OCI-LY1 (cell line): Measurements from ENCODE around the gene NYAP1.

Experiments
- H2AFZ ChIP-seq: fragments of 200-600 bp; sonication (generic), shearing (Covaris generic); 2 replicates; pipeline ENCODE4 v1.6.0; 2014; ENCODE audit warnings: antibody characterized with exemption, mild to moderate bottlenecking, low read length
- H3F3A ChIP-seq: fragments of 200-600 bp; sonication (generic), shearing (Covaris generic); 2 replicates; pipeline ENCODE4 v1.6.0; 2014; ENCODE audit warnings: mild to moderate bottlenecking, antibody characterized with exemption, low read length, moderate library complexity; ENCODE audit not compliant: insufficient read depth
- H3K27ac ChIP-seq: fragments of 200-600 bp; sonication (generic); 2 replicates; pipeline ENCODE4 v1.5.1; 2014; ENCODE audit warnings: low read length, mixed run types, mild to moderate bottlenecking, low read depth; ENCODE audit not compliant: poor library complexity, severe bottlenecking
- H3K27me3 ChIP-seq: fragments of 200-600 bp; sonication (generic); 2 replicates; pipeline ENCODE4 v1.6.0; 2014; ENCODE audit warnings: antibody characterized with exemption, mild to moderate bottlenecking, low read length, moderate library complexity; ENCODE audit not compliant: insufficient read depth
- H3K36me3 ChIP-seq: fragments of 200-600 bp; sonication (generic); 2 replicates; pipeline ENCODE4 v1.6.1; 2014; ENCODE audit warnings: mild to moderate bottlenecking, antibody characterized with exemption, low read length, moderate library complexity, mixed read lengths; ENCODE audit not compliant: insufficient read depth
- H3K4me1 ChIP-seq: fragments of 200-600 bp; sonication (generic); 2 replicates; pipeline ENCODE4 v1.5.1; 2014; ENCODE audit warnings: mild to moderate bottlenecking, low read length, moderate library complexity; ENCODE audit not compliant: insufficient read depth, severe bottlenecking
- H3K4me2 ChIP-seq: fragments of 200-600 bp; sonication (generic), shearing (Covaris generic); 2 replicates; pipeline ENCODE4 v1.6.1; 2014; ENCODE audit warnings: low read length
- H3K4me3 ChIP-seq: fragments of 200-600 bp; sonication (generic); 2 replicates; pipeline ENCODE4 v1.5.1; 2014; ENCODE audit warnings: low read length, low read depth, mild to moderate bottlenecking, mixed read lengths; ENCODE audit not compliant: poor library complexity, severe bottlenecking
- H3K79me2 ChIP-seq: fragments of 200-600 bp; shearing (Covaris generic); 2 replicates; pipeline ENCODE4 v1.6.1; 2016; ENCODE audit warnings: mixed run types, low read length, mixed read lengths; ENCODE audit not compliant: insufficient read depth
- H3K9ac ChIP-seq: fragments of 200-600 bp; sonication (generic), shearing (Covaris generic); 2 replicates; pipeline ENCODE4 v1.6.1; 2014; ENCODE audit warnings: mild to moderate bottlenecking, low read length, mixed read lengths
- H3K9me2 ChIP-seq: fragments of 200-600 bp; sonication (generic), shearing (Covaris generic); 2 replicates; pipeline ENCODE4 v1.6.1; 2014; ENCODE audit warnings: low read depth, mild to moderate bottlenecking, low read length, mixed read lengths
- H3K9me3 ChIP-seq: fragments of 200-600 bp; shearing (Covaris generic); 2 replicates; pipeline ENCODE4 v1.6.1; 2014; ENCODE audit warnings: low read length, mixed read lengths
- H4K20me1 ChIP-seq: fragments of 200-600 bp; sonication (generic), shearing (Covaris generic); 2 replicates; pipeline ENCODE4 v1.6.0; 2016; ENCODE audit warnings: mild to moderate bottlenecking, low read length; ENCODE audit not compliant: insufficient read depth
- EZH2 ChIP-seq: fragments of 200-600 bp; sonication (generic), shearing (Covaris generic); IDR thresholded peaks from 2 replicates; pipeline ENCODE4 v1.8.0; 2017; ENCODE audit warnings: borderline replicate concordance, mixed run types, mild to moderate bottlenecking, antibody characterized with exemption, low read length, moderate library complexity, mixed read lengths
- TF ChIP-seq, protein P1 (sequence below): fragments of 200-600 bp; sonication (generic), shearing (Covaris generic); IDR thresholded peaks from 2 replicates; pipeline ENCODE4 v1.5.1; 2017; ENCODE audit warnings: mild to moderate bottlenecking, antibody characterized with exemption, low read length, moderate library complexity, mixed read lengths

Gene NYAP1

DNA sequence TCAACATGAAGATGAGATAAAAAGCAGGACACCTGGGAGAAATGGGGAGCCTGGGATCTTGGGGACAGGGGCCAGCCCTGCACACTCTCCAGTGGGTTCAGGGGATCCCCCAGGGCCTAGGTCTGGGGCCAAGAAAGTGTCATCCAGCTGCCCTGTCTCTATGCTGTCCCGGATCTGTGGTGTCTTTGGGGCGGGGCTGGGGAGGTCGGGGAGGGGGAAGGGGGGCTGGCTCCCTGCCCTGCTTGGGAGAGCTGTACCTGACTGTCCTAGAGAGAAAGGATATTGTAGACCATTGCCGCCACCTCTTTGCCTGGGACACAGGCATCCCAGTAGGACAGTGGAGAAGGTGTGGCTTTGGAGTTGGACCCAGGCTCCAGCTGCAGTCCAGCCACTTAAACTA is 12.7 kb upstream of the NYAP1 start:
- H3K9ac ChIP-seq, result no peak overlapping the region
- no peaks in the 10 kb centered on the region for H3K9me3 ChIP-seq
- no peaks in the 10 kb centered on the region for H3K27me3 ChIP-seq
- no peak overlapping the region for H2AFZ ChIP-seq
- no peaks in the 10 kb centered on the region for H3K9me2 ChIP-seq
- no peak overlapping the region for H3K27ac ChIP-seq
- H3K79me2 ChIP-seq, result no peaks in the 10 kb centered on the region
- no peaks in the 10 kb centered on the region for H3F3A ChIP-seq
- TF ChIP-seq, protein P1, sequence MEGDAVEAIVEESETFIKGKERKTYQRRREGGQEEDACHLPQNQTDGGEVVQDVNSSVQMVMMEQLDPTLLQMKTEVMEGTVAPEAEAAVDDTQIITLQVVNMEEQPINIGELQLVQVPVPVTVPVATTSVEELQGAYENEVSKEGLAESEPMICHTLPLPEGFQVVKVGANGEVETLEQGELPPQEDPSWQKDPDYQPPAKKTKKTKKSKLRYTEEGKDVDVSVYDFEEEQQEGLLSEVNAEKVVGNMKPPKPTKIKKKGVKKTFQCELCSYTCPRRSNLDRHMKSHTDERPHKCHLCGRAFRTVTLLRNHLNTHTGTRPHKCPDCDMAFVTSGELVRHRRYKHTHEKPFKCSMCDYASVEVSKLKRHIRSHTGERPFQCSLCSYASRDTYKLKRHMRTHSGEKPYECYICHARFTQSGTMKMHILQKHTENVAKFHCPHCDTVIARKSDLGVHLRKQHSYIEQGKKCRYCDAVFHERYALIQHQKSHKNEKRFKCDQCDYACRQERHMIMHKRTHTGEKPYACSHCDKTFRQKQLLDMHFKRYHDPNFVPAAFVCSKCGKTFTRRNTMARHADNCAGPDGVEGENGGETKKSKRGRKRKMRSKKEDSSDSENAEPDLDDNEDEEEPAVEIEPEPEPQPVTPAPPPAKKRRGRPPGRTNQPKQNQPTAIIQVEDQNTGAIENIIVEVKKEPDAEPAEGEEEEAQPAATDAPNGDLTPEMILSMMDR, result no peak
- TF ChIP-seq EZH2, result no peak
- H3K4me2 ChIP-seq, result no peak overlapping the region
- H4K20me1 ChIP-seq, result no peaks in the 10 kb centered on the region
- H3K4me3 ChIP-seq, result no peak overlapping the region
- H3K4me1 ChIP-seq, result peaks cover 13% of the 10 kb centered on the region
- peaks cover 30% of the 10 kb centered on the region for H3K36me3 ChIP-seq

DNA sequence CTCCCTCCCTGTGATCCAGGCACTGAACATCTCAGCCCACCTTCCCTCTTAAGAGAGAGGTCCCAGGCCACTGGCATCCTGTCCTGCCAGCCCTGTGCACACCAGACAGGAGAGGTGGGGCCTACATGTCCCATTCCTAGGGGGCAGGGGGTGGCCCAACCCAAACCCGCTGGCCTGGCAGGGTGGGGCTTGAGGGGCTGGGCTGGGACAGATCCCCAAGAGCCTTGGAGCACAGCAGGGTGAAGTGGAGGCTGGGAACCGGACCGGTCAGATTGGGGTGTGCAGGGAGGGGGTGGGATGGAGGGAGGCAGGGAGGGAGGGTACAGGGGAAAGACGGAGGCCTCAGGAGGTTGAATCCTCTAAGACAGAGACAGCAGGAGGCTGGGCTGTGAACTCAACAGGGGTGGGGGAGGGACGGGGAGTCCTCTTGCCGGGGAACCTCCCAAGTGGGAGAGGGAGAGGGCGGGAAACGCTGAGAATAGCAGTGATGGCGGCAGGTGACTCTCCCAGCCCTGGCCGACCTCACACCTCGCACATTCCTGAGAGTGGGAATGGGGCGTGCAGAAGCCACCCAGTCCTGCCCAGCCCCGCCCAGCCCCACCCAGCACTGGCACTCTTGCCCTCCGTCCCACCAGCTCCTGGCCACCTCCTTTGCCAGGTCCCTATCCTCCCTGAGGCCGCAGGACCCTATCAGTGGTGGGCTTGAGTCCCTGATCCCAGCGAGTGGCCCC is 11.4 kb upstream of the NYAP1 start:
- H2AFZ ChIP-seq, result no peak overlapping the region
- H3K4me3 ChIP-seq, result no peak overlapping the region
- H3K9me3 ChIP-seq, result no peaks in the 10 kb centered on the region
- H3K27me3 ChIP-seq, result no peaks in the 10 kb centered on the region
- H3K9me2 ChIP-seq, result no peaks in the 10 kb centered on the region
- no peaks in the 10 kb centered on the region for H3F3A ChIP-seq
- no peaks in the 10 kb centered on the region for H3K79me2 ChIP-seq
- H3K36me3 ChIP-seq, result peaks cover 25% of the 10 kb centered on the region
- peaks cover 25% of the 10 kb centered on the region for H3K4me1 ChIP-seq
- H4K20me1 ChIP-seq, result no peaks in the 10 kb centered on the region
- TF ChIP-seq EZH2, result no peak
- TF ChIP-seq, protein P1, result no peak
- H3K27ac ChIP-seq, result no peak overlapping the region
- H3K9ac ChIP-seq, result no peak overlapping the region
- H3K4me2 ChIP-seq, result no peak overlapping the region

DNA sequence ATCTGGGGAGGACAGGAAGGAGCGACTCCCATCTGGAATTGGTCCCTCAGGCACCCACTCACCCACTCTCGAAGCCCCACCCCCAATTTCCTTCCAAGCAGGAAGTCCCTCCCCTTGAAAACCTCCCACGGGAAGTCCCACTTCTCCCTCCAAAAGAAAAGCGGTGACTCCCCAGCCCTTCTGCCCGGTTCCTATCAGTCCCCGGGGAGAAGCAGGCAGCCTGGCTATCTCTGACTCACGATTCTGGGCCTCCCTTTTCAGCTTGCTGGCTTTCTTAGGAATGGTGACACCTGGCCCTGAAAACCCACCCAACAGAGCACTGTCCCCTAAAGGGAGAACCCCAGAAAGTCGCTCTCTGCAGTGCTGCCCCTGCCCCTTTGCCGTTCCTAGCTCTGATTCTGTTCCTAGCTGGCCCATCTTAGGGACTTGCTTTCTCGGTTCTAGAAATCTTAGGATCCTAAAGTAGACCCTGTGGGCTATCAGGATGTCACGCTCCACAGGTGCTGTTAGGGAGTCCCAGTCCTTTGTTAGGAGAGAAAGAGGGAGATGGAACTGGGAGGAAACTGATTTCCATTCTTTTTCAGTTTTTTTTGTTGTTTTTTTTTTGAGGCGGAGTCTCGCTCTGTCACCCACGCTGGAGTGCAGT is 10.8 kb upstream of the NYAP1 start:
- H3K9ac ChIP-seq, result no peak overlapping the region; the same call in 1 of the 2 replicates
- H3F3A ChIP-seq, result no peaks in the 10 kb centered on the region
- H3K4me1 ChIP-seq, result peaks cover 32% of the 10 kb centered on the region
- no peak overlapping the region; the same call in 1 of the 2 replicates for H3K4me2 ChIP-seq
- TF ChIP-seq, protein P1, result no peak
- no peak for TF ChIP-seq EZH2
- no peaks in the 10 kb centered on the region for H3K27me3 ChIP-seq
- no peaks in the 10 kb centered on the region for H4K20me1 ChIP-seq
- no peaks in the 10 kb centered on the region for H3K79me2 ChIP-seq
- no peaks in the 10 kb centered on the region for H3K9me2 ChIP-seq
- H3K27ac ChIP-seq, result no peak overlapping the region
- no peak overlapping the region for H3K4me3 ChIP-seq
- no peak overlapping the region for H2AFZ ChIP-seq
- no peaks in the 10 kb centered on the region for H3K9me3 ChIP-seq
- H3K36me3 ChIP-seq, result peaks cover 22% of the 10 kb centered on the region
